ENCODE data around the gene LGALS4.
"Not testable (repeated sequence)": the region's sequence is repeated elsewhere in the genome, so short reads cannot be mapped to it uniquely, and the experiment has no call there.

The LGALS4 gene

GRCh38 chr19:38763795-38764220, 48.9 kb downstream of the LGALS4 start:
- no peak overlapping the region for H3K4me2 ChIP-seq (ENCODE audit: low read length)
- H3K27me3 ChIP-seq (ENCODE audit: control insufficient read depth, low read length), result no peaks in the 10 kb centered on the region
- TF ChIP-seq CTCF (IDR thresholded peaks at IDR 0.05; ENCODE audit: low read depth, low read length, poor library complexity, severe bottlenecking), result no peak
- TF ChIP-seq EZH2phosphoT487 (IDR thresholded peaks at IDR 0.05; ENCODE audit: borderline replicate concordance, low read length), result no peak
- no peaks in the 10 kb centered on the region for H3K9me3 ChIP-seq (ENCODE audit: control insufficient read depth, insufficient read depth, low read length)
- no peaks in the 10 kb centered on the region for H3K4me1 ChIP-seq (ENCODE audit: control insufficient read depth, low read length)
- no peak overlapping the region for H3K4me3 ChIP-seq (ENCODE audit: low read length)
- H3K79me2 ChIP-seq (ENCODE audit: control insufficient read depth, low read length), result no peaks in the 10 kb centered on the region
- no peaks in the 10 kb centered on the region for H3K36me3 ChIP-seq (ENCODE audit: control insufficient read depth, low read length)
- no peaks in the 10 kb centered on the region for H3K9me2 ChIP-seq (replicated peaks; ENCODE audit: control insufficient read depth, low read length)
- no peaks in the 10 kb centered on the region for H4K20me1 ChIP-seq (ENCODE audit: control insufficient read depth, insufficient read depth, low read depth, low read length)
- H3F3A ChIP-seq (ENCODE audit: control insufficient read depth, insufficient read depth), result no peaks in the 10 kb centered on the region
- H3K27ac ChIP-seq (ENCODE audit: low read depth, low read length), result no peak overlapping the region

- H3K79me2 ChIP-seq (ENCODE audit: control insufficient read depth, low read length); H3K4me1 ChIP-seq (ENCODE audit: control insufficient read depth, low read length); H3K36me3 ChIP-seq (ENCODE audit: control insufficient read depth, low read length): not testable (repeated sequence)
These were observed 50.8 kb downstream of the LGALS4 start for GRCh38 chr19:38761884-38762389.

GRCh38 chr19:38760805-38761517, 51.8 kb downstream of the LGALS4 start:
- not testable (repeated sequence) for H3K4me2 ChIP-seq (ENCODE audit: low read length); H3K4me1 ChIP-seq (ENCODE audit: control insufficient read depth, low read length); H3K9me3 ChIP-seq (ENCODE audit: control insufficient read depth, insufficient read depth, low read length)

More at GRCh38 chr19:38761884-38762389, 50.8 kb downstream of the LGALS4 start:
- H4K20me1 ChIP-seq (ENCODE audit: control insufficient read depth, insufficient read depth, low read depth, low read length); H3F3A ChIP-seq (ENCODE audit: control insufficient read depth, insufficient read depth); H3K27me3 ChIP-seq (ENCODE audit: control insufficient read depth, low read length); H3K27ac ChIP-seq (ENCODE audit: low read depth, low read length); H3K9me3 ChIP-seq (ENCODE audit: control insufficient read depth, insufficient read depth, low read length); H3K9me2 ChIP-seq (replicated peaks; ENCODE audit: control insufficient read depth, low read length); H3K4me2 ChIP-seq (ENCODE audit: low read length); H3K4me3 ChIP-seq (ENCODE audit: low read length): not testable (repeated sequence)

GRCh38 chr19:38759590-38760003, 53.1 kb downstream of the LGALS4 start:
- H3K27ac ChIP-seq (ENCODE audit: low read depth, low read length), result no peak overlapping the region
- H3K9me3 ChIP-seq (ENCODE audit: control insufficient read depth, insufficient read depth, low read length), result no peaks in the 10 kb centered on the region
- no peak overlapping the region for H3K4me2 ChIP-seq (ENCODE audit: low read length)
- no peaks in the 10 kb centered on the region for H3K79me2 ChIP-seq (ENCODE audit: control insufficient read depth, low read length)
- H3K36me3 ChIP-seq (ENCODE audit: control insufficient read depth, low read length), result no peaks in the 10 kb centered on the region
- no peak for TF ChIP-seq EZH2phosphoT487 (IDR thresholded peaks at IDR 0.05; ENCODE audit: borderline replicate concordance, low read length)
- no peaks in the 10 kb centered on the region for H4K20me1 ChIP-seq (ENCODE audit: control insufficient read depth, insufficient read depth, low read depth, low read length)
- H3K4me3 ChIP-seq (ENCODE audit: low read length), result no peak overlapping the region
- H3F3A ChIP-seq (ENCODE audit: control insufficient read depth, insufficient read depth), result no peaks in the 10 kb centered on the region
- H3K4me1 ChIP-seq (ENCODE audit: control insufficient read depth, low read length), result no peaks in the 10 kb centered on the region
- H3K27me3 ChIP-seq (ENCODE audit: control insufficient read depth, low read length), result no peaks in the 10 kb centered on the region
- H3K9me2 ChIP-seq (replicated peaks; ENCODE audit: control insufficient read depth, low read length), result no peaks in the 10 kb centered on the region

More at GRCh38 chr19:38760805-38761517, 51.8 kb downstream of the LGALS4 start:
- H3K36me3 ChIP-seq (ENCODE audit: control insufficient read depth, low read length); H3F3A ChIP-seq (ENCODE audit: control insufficient read depth, insufficient read depth); H4K20me1 ChIP-seq (ENCODE audit: control insufficient read depth, insufficient read depth, low read depth, low read length); H3K27ac ChIP-seq (ENCODE audit: low read depth, low read length); H3K4me3 ChIP-seq (ENCODE audit: low read length); H3K27me3 ChIP-seq (ENCODE audit: control insufficient read depth, low read length); H3K79me2 ChIP-seq (ENCODE audit: control insufficient read depth, low read length); H3K9me2 ChIP-seq (replicated peaks; ENCODE audit: control insufficient read depth, low read length): not testable (repeated sequence)

- not testable (repeated sequence) for H3K4me2 ChIP-seq (ENCODE audit: low read length); H3K36me3 ChIP-seq (ENCODE audit: control insufficient read depth, low read length); H3K9me3 ChIP-seq (ENCODE audit: control insufficient read depth, insufficient read depth, low read length); H3K4me1 ChIP-seq (ENCODE audit: control insufficient read depth, low read length); H3K4me3 ChIP-seq (ENCODE audit: low read length); H3K9me2 ChIP-seq (replicated peaks; ENCODE audit: control insufficient read depth, low read length); H3F3A ChIP-seq (ENCODE audit: control insufficient read depth, insufficient read depth); H4K20me1 ChIP-seq (ENCODE audit: control insufficient read depth, insufficient read depth, low read depth, low read length); H3K79me2 ChIP-seq (ENCODE audit: control insufficient read depth, low read length); H3K27ac ChIP-seq (ENCODE audit: low read depth, low read length); H3K27me3 ChIP-seq (ENCODE audit: control insufficient read depth, low read length)
These were observed 58.5 kb downstream of the LGALS4 start for GRCh38 chr19:38754196-38754595.

GRCh38 chr19:38753783-38754182, 59.0 kb downstream of the LGALS4 start:
- not testable (repeated sequence) for H3K79me2 ChIP-seq (ENCODE audit: control insufficient read depth, low read length); H3F3A ChIP-seq (ENCODE audit: control insufficient read depth, insufficient read depth); H3K27me3 ChIP-seq (ENCODE audit: control insufficient read depth, low read length); H3K4me2 ChIP-seq (ENCODE audit: low read length); H3K9me2 ChIP-seq (replicated peaks; ENCODE audit: control insufficient read depth, low read length); H4K20me1 ChIP-seq (ENCODE audit: control insufficient read depth, insufficient read depth, low read depth, low read length); H3K36me3 ChIP-seq (ENCODE audit: control insufficient read depth, low read length); H3K4me1 ChIP-seq (ENCODE audit: control insufficient read depth, low read length); H3K4me3 ChIP-seq (ENCODE audit: low read length); H3K27ac ChIP-seq (ENCODE audit: low read depth, low read length); H3K9me3 ChIP-seq (ENCODE audit: control insufficient read depth, insufficient read depth, low read length)

Data from DOHH2 (cell line).